RWPE2 (cell line): ENCODE results near the gene KLC3.

Experiments used
- ATAC-seq: fragments of 200-7000 bp; cut with Tn5 transposase; 3 replicates; pipeline ENCODE4 v1.9.1; 2021; ENCODE audit warnings: low read depth
- DNase-seq: peaks from one replicate; pipeline ENCODE4 v3.0.0-alpha.2; 2020; ENCODE audit warnings: low spot score
- H3K27ac ChIP-seq: fragments of 450-650 bp; 2 replicates; pipeline ENCODE4 v1.5.1; 2017; ENCODE audit warnings: mild to moderate bottlenecking; ENCODE audit not compliant: poor library complexity, severe bottlenecking
- H3K27me3 ChIP-seq: fragments of 250-450 bp; sonication (Bioruptor Pico); 2 replicates; pipeline ENCODE4 v1.5.1; 2021; ENCODE audit warnings: mild to moderate bottlenecking, moderate library complexity; ENCODE audit not compliant: insufficient read depth, poor library complexity, severe bottlenecking
- H3K36me3 ChIP-seq: fragments of 250-450 bp; sonication (Bioruptor Pico); 2 replicates; pipeline ENCODE4 v1.5.1; 2020; ENCODE audit warnings: low read depth, mild to moderate bottlenecking, moderate library complexity
- H3K4me1 ChIP-seq: fragments of 250-450 bp; sonication (Bioruptor Pico); 2 replicates; pipeline ENCODE4 v1.5.1; 2021; ENCODE audit warnings: mild to moderate bottlenecking, moderate library complexity; ENCODE audit not compliant: insufficient read depth, poor library complexity, severe bottlenecking
- H3K4me3 ChIP-seq: fragments of 250-450 bp; sonication (Bioruptor Pico); 2 replicates; pipeline ENCODE4 v1.5.1; 2021; ENCODE audit warnings: mild to moderate bottlenecking, moderate library complexity; ENCODE audit not compliant: severe bottlenecking
- H3K9me3 ChIP-seq: fragments of 250-450 bp; sonication (Bioruptor Pico); 2 replicates; pipeline ENCODE4 v1.5.1; 2021; ENCODE audit warnings: mild to moderate bottlenecking, moderate library complexity; ENCODE audit not compliant: severe bottlenecking
- CTCF ChIP-seq: fragments of 450-650 bp; IDR thresholded peaks from one replicate; pipeline ENCODE4 v1.5.1; 2017; ENCODE audit warnings: mild to moderate bottlenecking, moderate library complexity; ENCODE audit not compliant: poor library complexity, severe bottlenecking

The KLC3 gene

DNA sequence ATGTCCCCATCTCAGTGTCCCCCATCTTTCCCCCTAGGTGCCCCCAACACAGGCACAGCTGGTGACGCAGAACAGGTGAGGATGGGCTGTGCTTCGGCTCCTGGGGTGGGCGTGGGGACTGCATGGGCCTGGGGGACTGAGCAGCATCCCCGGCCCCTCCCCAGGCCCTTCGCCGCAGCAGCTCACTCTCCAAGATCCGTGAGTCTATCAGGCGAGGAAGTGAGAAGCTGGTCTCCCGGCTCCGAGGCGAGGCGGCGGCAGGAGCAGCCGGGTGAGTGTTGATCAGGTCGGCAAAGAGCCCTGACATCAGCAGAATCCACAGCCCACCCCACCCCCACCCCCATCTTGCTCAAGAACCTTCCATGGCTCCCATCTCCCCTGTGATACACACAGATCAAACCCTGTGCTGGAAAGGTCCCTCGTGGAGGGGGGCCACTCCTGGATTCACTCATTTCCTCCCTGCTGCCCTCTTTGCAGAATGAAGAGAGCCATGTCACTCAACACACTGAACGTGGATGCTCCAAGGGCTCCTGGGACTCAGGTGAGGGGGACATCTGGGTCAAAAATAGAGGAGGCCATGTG is 10.0 kb downstream of the KLC3 start:
- DNase-seq (no peak), ATAC-seq (no peak)
- no peak for TF ChIP-seq CTCF
- Histone ChIP-seq H3K27ac (no peak overlapping the region), H3K27me3 (no peaks in the 10 kb centered on the region), H3K36me3 (peaks cover 54% of the 10 kb centered on the region), H3K4me1 (no peaks in the 10 kb centered on the region), H3K4me3 (no peak overlapping the region), H3K9me3 (no peaks in the 10 kb centered on the region)

GRCh38 chr19:45351401-45351952 is 10.9 kb downstream of the KLC3 start:
- DNase-seq (peak; percentile 65), ATAC-seq (0 out of 3 replicates have a peak, but pooled peaks have one; percentile 8)
- Histone ChIP-seq H3K27ac (no peak overlapping the region), H3K4me1 (no peaks in the 10 kb centered on the region), H3K36me3 (peaks cover 64% of the 10 kb centered on the region), H3K4me3 (no peak overlapping the region), H3K27me3 (no peaks in the 10 kb centered on the region), H3K9me3 (no peaks in the 10 kb centered on the region)
- TF ChIP-seq CTCF: no peak

- Histone ChIP-seq H3K9me3 (no peaks in the 10 kb centered on the region), H3K4me1 (no peaks in the 10 kb centered on the region), H3K27me3 (no peaks in the 10 kb centered on the region), H3K27ac (no peak overlapping the region), H3K4me3 (no peak overlapping the region), H3K36me3 (peaks cover 69% of the 10 kb centered on the region)
- no peak for TF ChIP-seq CTCF
- DNase-seq (no peak), ATAC-seq (no peak)
Observed at GRCh38 chr19:45352062-45352461, 11.5 kb downstream of the KLC3 start.

GRCh38 chr19:45352471-45352870 is 11.9 kb downstream of the KLC3 start:
- Histone ChIP-seq H3K4me1 (no peaks in the 10 kb centered on the region), H3K27me3 (no peaks in the 10 kb centered on the region), H3K4me3 (no peak overlapping the region), H3K9me3 (no peaks in the 10 kb centered on the region), H3K36me3 (peaks cover 73% of the 10 kb centered on the region), H3K27ac (no peak overlapping the region)
- TF ChIP-seq CTCF: no peak
- ATAC-seq (no peak), DNase-seq (no peak)

DNA sequence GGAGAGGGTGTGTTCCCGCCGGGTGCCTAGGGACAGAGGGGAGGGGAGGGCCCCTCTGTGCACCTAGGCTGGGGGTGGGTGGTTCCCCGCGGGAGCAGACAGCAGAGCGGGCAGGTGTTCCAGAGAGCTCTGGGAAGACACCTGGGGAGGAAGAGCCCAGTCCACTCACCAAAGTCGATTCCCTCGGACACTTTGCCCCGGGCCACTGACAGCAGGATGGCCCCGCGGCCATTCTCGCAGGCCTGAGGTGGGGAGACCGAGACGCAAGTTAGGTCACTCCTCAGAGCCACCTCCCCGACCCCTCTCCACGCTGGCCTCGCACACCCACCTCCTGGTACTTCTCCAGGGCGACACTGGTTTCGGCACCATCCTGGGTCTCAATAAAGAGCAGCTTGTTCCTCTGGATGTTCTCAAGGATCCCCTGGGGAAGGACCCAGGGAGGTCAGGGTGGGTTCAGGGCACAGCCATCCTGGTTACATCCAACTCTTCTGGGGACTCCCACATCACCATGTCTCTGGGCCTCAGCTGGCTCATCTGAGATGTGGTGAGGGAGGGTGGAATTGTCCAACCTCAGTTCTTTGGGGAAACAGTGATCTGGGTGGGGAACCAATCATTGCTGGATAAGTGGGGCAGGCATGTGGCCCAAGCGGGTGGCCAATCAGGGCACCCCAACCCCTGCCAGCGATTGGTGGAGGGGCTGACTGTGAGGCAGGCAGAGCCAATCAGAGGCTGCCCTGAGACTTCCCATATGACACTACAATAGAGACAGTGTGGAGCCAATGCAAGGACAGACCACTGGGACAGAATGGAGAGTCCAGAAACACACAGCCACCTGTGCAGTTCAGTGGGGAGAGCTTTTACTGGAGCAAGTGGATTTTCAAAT is 12.6 kb downstream of the KLC3 start:
- H3K27ac ChIP-seq: no peak overlapping the region
- H3K27me3 ChIP-seq: no peaks in the 10 kb centered on the region
- H3K9me3 ChIP-seq: no peaks in the 10 kb centered on the region
- no peak overlapping the region for H3K4me3 ChIP-seq
- H3K4me1 ChIP-seq: no peaks in the 10 kb centered on the region
- DNase-seq (peak; percentile 64), ATAC-seq (peak; percentile 13; the same call in 1 of the 3 replicates)
- no peak for TF ChIP-seq CTCF
- H3K36me3 ChIP-seq: peaks cover 80% of the 10 kb centered on the region
